Ovary (tissue), 9 donors: ENCODE results near the gene ANGEL1. TPM values are rescaled to one million over a fixed set of nuclear protein-coding genes. Genes with fewer than 3 reads are reported as not detected.

Experiments used
- DNase-seq, 5 donors: peaks; one replicate each; pipeline ENCODE4 v3.0.0-alpha.2; 2019 to 2020
- H3K27ac ChIP-seq, 2 donors: fragments of 200-600 bp; one replicate each; pipeline versions ENCODE4 v1.5.1 to v1.8.0; 2019 to 2022
- H3K27me3 ChIP-seq: fragments of 200-600 bp; one replicate; pipeline ENCODE4 v1.8.0; 2022
- H3K36me3 ChIP-seq: fragments of 200-600 bp; sonication (generic); one replicate; pipeline ENCODE4 v1.5.1; 2019
- H3K4me1 ChIP-seq: one replicate; pipeline ENCODE4 v1.8.1; 2013; ENCODE audit warnings: mild to moderate bottlenecking, moderate library complexity; ENCODE audit not compliant: insufficient read depth
- H3K4me3 ChIP-seq: fragments of 200-600 bp; sonication (generic); one replicate; pipeline ENCODE4 v1.5.1; 2017
- H3K9me3 ChIP-seq, 2 donors: fragments of 200-600 bp in 1 of 2; sonication (generic) in 1 of 2; one replicate each; pipeline versions ENCODE4 v1.5.1 to v1.8.1; 2013 to 2019; ENCODE audit warnings: mild to moderate bottlenecking in 1 of 2, moderate library complexity in 1 of 2
- EP300 ChIP-seq: sonication (generic); formaldehyde crosslinking; IDR thresholded peaks from one replicate; pipeline ENCODE4 v1.6.1; 2017; ENCODE audit warnings: antibody characterized with exemption
- POLR2A ChIP-seq: fragments of 450-650 bp; IDR thresholded peaks from one replicate; pipeline ENCODE4 v1.6.1; 2017; ENCODE audit warnings: antibody characterized with exemption, mild to moderate bottlenecking, moderate library complexity
- WGBS, 3 donors: extraction: QIAGEN DNeasy Blood & Tissue Kit in 1 of 3; methylation state at CpG; one replicate each; pipeline versions ENCODE4 v1.1.5 to v1.1.7; 2013 to 2017; 5-methylcytosine and 5-hydroxymethylcytosine counted together
- intact Hi-C, 4 donors: fragments of 100-400 bp; cut with DNase I; formaldehyde crosslinking; loops; one replicate each; pipeline versions ENCODE4 v1.11.0 to v1.15.1; 2022 to 2023
- polyA plus RNA-seq, 2 donors: library from polyadenylated mRNA; stranded (reverse); fragments of 200-250 nt in 1 of 2; fragments of 350-450 nt in 1 of 2; fragmentation: Illumina TruSeq in 1 of 2; extraction: RNeasy Lipid Tissue Mini Kit (QIAGEN cat#74804) in 1 of 2; gene quantifications; one replicate each; pipeline ENCODE4 v1.2.3, GENCODE V29; 2013 to 2014
- total RNA-seq, 7 donors: library from RNA; depleted of rRNA in 2 of 7; stranded (reverse); fragments of >200 nt in 2 of 7; fragmentation: NEBNext Ultra II Directional in 3 of 7; extraction: Animal tissue kit (Norgen Biotek cat#: 25700) in 3 of 7; gene quantifications; one replicate each; pipeline versions ENCODE4 v1.1.0 to v1.2.4, GENCODE V29; 2016 to 2023
- TF ChIP-seq, protein P1 (sequence below), 3 donors: fragments of 450-650 bp in 2 of 3; fragments of 200-600 bp in 1 of 3; IDR thresholded peaks; one replicate each; pipeline versions ENCODE4 v1.5.1 to v1.8.0; 2016 to 2022; ENCODE audit warnings: antibody characterized with exemption in 3 of 3, mild to moderate bottlenecking in 1 of 3
- donor health status: DM: no; HTN: no; CAD: no; lungs with moderate emphysema.
- donor health status: DM: no; HTN: no; CAD: no.
- donor health status: Bipolar disorder and iron deficiency.
- donor health status: DM: yes; HTN: yes; CAD: no.
- donor health status: DM: no; HTN: no; CAD: no.
- donor health status: DM: yes; HTN: yes; CAD: no.

ANGEL1 gene
- total and polyA plus RNA-seq, 9 donors = 13.8 to 26.0 (median 19.4) TPM

DNA sequence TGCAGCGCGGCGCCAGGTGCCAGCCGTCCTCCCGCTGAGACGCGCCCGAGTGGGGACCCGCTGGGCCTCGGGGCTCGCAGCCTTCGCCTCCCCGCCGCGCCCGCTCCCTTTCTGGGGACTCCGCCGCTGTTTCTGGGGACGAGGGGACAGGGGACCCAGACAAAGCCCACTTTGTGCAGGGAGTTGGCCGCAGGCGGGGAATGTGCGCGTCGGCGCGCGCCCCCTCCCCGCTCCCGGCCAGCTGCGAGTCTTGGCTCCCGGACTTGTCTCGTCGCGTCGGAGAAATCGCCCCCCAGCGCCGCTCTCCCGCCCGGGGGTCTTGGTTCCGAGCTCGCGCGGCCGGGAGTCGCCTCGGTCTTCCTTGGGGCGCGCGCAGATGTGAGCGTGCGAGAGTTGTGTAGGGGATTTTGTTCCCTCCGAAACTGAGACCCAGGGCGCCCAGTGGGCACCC, 50.7 kb downstream of the ANGEL1 start:
- H3K4me1 ChIP-seq = peaks cover 11% of the 10 kb centered on the region
- intact Hi-C loops = no loop called here
- H3K4me3 ChIP-seq = peak overlapping the region; percentile 76
- no peak for TF ChIP-seq EP300
- DNase-seq = peak in 2 of 5 donors; percentile 33 to 45
- no peak overlapping the region for H3K27ac ChIP-seq
- WGBS, 3 donors = 0 to 1% (median 0%) methylated on average over 30 to 54 of the region's 54 CpGs
- H3K9me3 ChIP-seq = no peaks in the 10 kb centered on the region
- H3K36me3 ChIP-seq = no peaks in the 10 kb centered on the region
- H3K27me3 ChIP-seq = no peaks in the 10 kb centered on the region

DNA sequence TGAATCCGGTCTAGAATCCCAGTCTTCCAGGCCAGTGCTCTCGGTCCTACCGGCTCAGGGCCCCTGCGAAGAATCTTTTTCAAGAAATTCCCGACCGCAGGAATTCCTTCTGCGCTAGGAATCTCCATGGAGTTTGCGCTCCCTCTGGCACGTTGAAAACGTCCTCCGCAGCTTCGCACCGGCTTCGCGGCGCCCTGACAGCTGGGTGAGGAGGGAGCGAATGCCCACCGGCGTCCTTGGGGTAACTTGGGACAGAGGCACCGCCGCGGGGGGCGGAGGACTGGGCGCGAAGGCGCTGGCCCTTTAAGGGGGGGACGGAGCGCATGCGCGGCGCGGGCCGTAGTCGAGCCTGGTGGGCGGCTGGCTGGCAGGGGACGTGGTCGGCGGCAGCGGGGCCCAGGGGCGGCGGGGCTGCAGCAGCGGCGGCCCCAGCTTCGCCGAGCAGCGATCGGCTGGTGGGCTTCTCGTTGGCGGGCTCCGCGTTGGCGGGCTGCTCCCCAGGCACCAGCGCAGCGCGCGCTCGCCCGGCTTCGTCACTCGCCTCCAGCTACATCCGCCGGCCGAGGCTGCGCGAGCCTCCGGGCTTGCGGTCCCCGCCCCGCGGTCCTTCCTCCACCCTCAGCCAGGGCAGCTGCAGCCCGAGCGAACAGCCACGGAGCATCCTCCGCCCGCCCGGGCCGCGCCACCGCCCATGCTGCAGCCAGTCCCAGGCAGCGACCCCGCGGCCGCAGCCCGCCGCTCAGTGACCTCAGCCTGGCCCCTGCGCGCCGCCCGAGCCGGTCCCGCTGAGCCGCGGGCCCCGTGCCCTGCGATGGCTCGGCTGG, 51.3 kb downstream of the ANGEL1 start, which contains the start of gene VASH1:
Gene VASH1, plus strand, starts transcription at position 333 of the 824 bp plus-strand sequence. CDS start 1,354 bp downstream, outside the sequence.
- peak in 4 of 5 donors; percentile 54 to 78 (median 70) for DNase-seq
- TF ChIP-seq POLR2A = no peak
- TF ChIP-seq EP300 = no peak
- TF ChIP-seq, protein P1, sequence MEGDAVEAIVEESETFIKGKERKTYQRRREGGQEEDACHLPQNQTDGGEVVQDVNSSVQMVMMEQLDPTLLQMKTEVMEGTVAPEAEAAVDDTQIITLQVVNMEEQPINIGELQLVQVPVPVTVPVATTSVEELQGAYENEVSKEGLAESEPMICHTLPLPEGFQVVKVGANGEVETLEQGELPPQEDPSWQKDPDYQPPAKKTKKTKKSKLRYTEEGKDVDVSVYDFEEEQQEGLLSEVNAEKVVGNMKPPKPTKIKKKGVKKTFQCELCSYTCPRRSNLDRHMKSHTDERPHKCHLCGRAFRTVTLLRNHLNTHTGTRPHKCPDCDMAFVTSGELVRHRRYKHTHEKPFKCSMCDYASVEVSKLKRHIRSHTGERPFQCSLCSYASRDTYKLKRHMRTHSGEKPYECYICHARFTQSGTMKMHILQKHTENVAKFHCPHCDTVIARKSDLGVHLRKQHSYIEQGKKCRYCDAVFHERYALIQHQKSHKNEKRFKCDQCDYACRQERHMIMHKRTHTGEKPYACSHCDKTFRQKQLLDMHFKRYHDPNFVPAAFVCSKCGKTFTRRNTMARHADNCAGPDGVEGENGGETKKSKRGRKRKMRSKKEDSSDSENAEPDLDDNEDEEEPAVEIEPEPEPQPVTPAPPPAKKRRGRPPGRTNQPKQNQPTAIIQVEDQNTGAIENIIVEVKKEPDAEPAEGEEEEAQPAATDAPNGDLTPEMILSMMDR (IDR thresholded peaks at IDR 0.05) = no peak
- intact Hi-C loops = no loop called here

DNA sequence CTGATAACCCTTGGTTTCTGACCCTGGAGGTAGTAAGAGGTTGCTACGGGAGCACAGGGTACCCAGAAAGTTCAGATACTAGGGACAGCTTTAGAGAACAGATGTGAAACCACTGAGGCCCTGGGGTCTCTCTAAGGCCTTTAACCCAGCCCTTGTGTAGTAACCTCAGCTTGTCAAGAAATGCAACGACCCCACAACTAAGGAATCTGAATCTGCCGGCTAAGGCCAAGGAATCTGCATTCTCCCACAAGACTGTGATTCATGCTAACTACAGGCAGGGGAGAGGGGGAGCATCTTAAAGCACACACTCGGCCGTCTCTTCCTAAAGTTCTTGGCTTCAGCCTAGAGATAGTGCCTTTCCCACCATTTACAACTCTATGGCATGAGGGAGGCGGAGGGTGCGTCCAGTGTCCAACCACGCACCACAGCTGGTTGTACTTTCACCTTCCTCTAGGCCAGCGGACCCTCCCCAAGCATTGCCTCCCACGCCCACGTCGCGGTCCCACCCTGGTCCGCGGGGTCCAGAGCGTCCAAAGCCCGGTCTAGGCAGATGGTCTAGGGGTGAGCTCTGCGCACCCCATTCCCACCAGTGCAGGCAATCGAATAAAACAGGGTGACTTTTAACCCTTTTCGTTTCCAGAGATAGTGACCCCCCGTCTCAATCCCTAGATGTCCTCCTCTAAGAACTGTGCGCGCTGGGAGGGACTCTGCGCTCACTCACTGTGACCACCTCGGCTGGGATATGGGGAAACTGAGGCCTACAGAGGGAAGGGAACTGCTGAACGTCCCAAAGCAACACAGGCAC, 52.1 kb downstream of the ANGEL1 start:
- H3K4me1 ChIP-seq = peaks cover 11% of the 10 kb centered on the region
- H3K9me3 ChIP-seq = no peaks in the 10 kb centered on the region
- DNase-seq = no peak
- no peaks in the 10 kb centered on the region for H3K36me3 ChIP-seq
- intact Hi-C loops = no loop called here
- peak overlapping the region; percentile 76 for H3K4me3 ChIP-seq
- TF ChIP-seq POLR2A = no peak
- no peak for TF ChIP-seq EP300
- TF ChIP-seq, protein P1 (IDR thresholded peaks at IDR 0.05) = no peak
- WGBS, 3 donors = 18 to 24% (median 20%) methylated on average over 25 to 26 of the region's 26 CpGs
- H3K27ac ChIP-seq = peak overlapping the region in 1 of 2 donors; percentile 1
- no peaks in the 10 kb centered on the region for H3K27me3 ChIP-seq

More for the DNA sequence above, 51.3 kb downstream of the ANGEL1 start, which contains the start of gene VASH1:
- H3K27me3 ChIP-seq = no peaks in the 10 kb centered on the region
- peak within 1 kb of the TSS; percentile 76 for H3K4me3 ChIP-seq
- peaks cover 11% of the 10 kb centered on the region for H3K4me1 ChIP-seq
- WGBS, 3 donors = 0 to 1% (median 1%) methylated on average over 47 to 96 of the region's 96 CpGs
- peak within 1 kb of the TSS; percentile 1 to 26 for H3K27ac ChIP-seq
- H3K36me3 ChIP-seq = no peaks in the 10 kb centered on the region
- H3K9me3 ChIP-seq = no peaks in the 10 kb centered on the region

DNA sequence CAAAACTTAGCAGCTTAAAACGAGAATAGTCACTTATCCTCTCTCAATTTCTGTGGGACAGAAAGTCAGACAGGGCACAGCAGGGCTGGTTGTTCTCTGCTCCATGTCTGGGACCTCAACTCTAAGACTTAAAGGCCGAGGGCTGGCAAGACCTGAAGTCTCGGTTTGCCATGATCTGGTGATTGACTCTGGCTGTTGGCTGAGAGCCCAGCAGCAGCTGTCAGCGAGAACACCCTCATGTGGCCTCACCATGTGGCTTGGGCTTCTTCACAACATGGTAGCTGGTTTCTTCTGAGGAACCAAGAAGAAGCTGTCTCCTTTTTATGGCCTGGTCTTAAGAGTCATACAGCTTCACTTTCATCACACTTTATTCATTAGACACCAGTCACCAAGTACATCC, 53.1 kb downstream of the ANGEL1 start:
- intact Hi-C loops = no loop called here
- no peak for DNase-seq
- no peaks in the 10 kb centered on the region for H3K27me3 ChIP-seq
- H3K36me3 ChIP-seq = no peaks in the 10 kb centered on the region
- no peaks in the 10 kb centered on the region for H3K9me3 ChIP-seq
- H3K4me3 ChIP-seq = no peak overlapping the region
- peaks cover 11% of the 10 kb centered on the region for H3K4me1 ChIP-seq
- no peak for TF ChIP-seq POLR2A
- TF ChIP-seq, protein P1 (IDR thresholded peaks at IDR 0.05) = no peak
- TF ChIP-seq EP300 = no peak
- no peak overlapping the region for H3K27ac ChIP-seq
- 79 to 87% (median 86%) methylated on average over 4 of the region's 4 CpGs for WGBS, 3 donors
